GM18907 (cell line): ENCODE measurements around the gene FSD2.

ENCODE experiments used
- ATAC-seq: cut with Tn5 transposase; IDR thresholded peaks from one replicate; pipeline ENCODE4 v1.9.1; 2021; ENCODE audit warnings: mild to moderate bottlenecking, moderate library complexity; ENCODE audit not compliant: unreplicated experiment

Gene FSD2, protein sequence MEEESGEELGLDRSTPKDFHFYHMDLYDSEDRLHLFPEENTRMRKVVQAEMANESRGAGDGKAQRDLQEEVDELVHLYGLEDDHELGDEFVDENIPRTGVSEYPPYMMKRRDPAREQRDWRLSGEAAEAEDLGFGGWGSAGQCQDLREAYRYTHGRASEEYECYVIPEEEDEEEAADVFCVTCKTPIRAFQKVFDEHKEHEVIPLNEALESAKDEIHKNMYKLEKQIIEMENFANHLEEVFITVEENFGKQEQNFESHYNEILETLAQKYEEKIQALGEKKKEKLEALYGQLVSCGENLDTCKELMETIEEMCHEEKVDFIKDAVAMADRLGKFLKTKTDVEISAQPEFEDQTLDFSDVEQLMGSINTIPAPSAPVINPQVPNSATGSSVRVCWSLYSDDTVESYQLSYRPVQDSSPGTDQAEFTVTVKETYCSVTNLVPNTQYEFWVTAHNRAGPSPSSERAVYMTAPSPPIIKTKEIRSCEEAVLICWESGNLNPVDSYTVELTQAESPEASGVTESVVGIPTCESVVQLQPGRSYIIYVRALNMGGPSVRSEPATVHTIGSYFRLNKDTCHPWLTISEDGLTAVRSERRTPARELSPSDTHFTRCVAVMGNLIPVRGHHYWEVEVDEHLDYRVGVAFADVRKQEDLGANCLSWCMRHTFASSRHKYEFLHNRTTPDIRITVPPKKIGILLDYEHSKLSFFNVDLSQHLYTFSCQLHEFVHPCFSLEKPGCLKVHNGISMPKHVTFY

GRCh38 chr15:82805994-82806406 lies at the start of gene FSD2:
TSS of gene FSD2 (minus strand) at chr15:82806069. CDS start at chr15:82787390, 18,679 bp downstream.
- ATAC-seq: peak; percentile 65

GRCh38 chr15:82854554-82854953 lies 48.7 kb upstream of the FSD2 start:
- no peak for ATAC-seq

- ATAC-seq: no peak
These were observed 47.2 kb upstream of the FSD2 start for GRCh38 chr15:82852941-82853561.

DNA sequence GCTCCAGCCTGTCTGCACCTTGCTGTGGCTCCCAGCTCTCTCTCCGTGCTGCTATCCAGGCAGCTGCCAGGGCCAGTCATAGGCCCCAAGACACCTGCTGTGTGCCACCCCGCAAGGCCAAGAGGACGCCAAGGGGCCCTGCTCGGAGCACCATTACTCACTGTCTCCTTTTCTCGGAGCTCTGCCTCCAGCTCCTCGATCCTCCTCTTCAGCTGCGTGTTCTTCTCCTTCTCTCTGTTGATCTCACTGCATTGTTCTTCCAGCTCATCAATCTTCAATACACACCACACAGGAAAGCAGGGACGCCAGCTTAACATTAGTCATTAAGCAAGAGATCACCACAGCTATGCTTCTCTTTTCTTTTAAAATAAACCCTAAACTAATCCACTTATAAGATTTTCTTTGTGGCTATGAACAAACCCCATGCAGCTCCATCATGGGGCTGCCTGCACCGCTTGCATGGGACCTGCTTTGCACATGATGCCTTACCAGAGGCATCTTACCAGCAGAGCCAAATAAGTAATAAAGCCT lies 46.2 kb upstream of the FSD2 start:
- no peak for ATAC-seq

DNA sequence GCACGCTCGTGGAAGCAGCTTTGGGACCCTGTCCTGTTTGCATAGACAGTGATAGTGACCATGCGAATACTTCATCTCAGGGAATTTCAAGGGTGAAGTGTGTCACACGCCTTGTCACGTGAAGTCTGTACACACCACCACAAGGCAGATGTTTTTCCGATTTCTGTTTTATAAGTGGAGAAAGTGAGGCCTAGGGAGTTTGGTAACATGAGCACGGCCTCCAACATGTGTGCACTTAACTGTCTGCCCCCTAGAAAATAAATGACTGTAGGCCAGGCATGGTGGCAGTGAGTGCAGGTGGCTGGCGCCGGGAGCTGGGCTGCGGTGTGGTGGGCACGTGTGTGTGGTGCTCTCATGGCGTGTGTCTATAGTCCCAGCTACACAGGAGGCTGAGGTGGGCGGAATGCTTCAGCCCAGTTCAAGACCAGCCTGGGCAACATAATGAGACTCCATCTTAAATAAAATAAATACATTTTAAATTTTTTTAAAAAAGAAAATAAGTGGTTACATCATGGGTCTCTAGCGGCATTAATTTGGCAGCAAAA lies 45.5 kb upstream of the FSD2 start:
- no peak for ATAC-seq

DNA sequence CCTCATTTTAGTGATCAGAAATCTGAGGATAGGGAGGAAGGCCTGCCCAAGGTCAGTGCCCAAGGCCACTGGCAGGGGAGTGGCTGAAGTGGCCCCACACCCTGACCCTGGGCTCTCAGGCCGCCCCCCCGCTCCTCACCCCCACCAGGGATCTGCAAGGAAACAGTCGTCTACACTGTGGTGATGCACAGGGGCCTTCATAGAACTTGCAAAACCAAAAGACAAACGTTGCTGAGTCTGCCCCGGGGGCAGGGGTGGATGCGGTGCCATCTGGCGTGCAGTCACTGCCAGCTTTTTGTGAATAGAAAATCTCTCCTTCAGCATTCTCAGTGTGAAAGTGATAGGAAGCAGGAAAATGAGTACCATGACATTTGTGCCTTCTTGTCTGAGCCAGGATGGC lies 44.9 kb upstream of the FSD2 start:
- ATAC-seq: no peak

- peak; percentile 59 for ATAC-seq
These were observed 44.0 kb upstream of the FSD2 start for GRCh38 chr15:82849556-82850512.

DNA sequence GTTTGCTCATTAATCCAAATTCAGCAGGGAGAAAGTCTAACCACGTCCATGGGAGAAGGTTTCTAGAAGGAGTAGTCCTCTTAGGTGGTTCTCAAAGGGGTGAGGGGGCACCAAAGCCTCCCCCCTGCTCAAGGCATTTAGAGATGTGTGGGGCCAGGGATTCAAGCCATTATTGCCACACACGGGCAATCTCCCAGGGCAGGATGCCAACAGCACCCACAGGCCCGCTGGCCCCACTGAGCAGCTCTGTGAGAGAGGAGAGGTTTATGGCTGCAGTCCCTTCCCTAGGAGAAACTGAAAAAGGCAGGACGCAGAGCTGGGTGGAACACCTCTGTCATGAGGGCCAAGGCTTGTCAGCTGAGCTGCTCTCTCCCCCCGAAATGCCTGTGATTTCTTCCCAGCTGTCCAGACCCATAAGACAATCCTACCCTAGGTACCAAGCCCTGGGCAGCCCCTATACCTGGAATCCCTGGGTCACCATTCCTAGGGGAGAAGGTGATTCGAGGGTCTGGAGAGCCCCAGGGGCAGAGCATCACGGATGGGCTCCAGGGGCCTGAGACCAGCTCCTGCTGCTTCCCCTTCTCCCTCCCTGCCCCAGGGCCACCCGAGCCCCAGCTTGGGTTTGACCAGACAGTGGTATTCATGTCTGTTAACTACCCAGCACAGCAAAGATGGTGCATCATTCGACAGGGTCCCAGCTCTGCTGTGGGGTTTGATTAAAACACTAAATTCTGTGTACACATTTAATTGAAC lies 42.5 kb upstream of the FSD2 start:
- ATAC-seq: no peak

DNA sequence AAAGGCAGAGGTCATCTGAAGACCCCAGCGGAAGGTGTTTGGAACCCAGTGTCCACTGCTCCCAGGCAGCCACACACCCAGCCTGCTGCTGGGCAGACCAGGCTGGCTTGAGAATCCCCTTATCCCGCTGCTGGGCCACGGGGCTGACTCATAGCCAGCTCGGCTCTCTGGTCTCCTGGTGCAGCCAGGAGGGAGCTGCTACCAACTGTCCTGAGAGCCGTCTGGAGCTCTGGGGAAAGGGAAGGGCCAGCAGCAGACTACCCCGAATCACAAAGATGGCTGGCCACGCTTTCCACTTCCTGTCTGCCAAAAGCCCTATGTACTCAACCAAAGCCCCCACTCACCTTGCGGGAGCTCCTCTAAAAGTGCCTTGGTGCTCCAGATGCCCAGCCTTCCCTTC lies 41.8 kb upstream of the FSD2 start:
- ATAC-seq: no peak

DNA sequence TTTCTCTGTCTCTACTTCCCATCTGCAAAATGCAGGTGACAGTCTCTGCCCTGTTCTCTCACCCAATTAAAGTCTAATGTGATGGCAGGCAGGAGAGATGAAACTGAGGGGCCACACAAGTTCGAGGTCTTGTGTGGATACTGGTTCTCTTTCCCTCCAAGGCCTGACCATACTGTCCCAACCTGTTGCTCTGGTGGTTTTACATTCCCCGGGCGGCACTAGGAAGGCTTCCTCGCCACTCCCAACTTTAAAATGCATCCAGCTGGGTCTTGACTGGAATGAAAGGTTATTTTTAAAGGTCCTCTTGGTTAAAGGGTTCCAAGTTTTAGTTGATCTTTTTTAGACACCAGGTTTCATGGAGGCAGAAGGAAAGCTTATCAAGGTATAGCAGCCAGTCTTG lies 40.8 kb upstream of the FSD2 start:
- ATAC-seq: no peak

DNA sequence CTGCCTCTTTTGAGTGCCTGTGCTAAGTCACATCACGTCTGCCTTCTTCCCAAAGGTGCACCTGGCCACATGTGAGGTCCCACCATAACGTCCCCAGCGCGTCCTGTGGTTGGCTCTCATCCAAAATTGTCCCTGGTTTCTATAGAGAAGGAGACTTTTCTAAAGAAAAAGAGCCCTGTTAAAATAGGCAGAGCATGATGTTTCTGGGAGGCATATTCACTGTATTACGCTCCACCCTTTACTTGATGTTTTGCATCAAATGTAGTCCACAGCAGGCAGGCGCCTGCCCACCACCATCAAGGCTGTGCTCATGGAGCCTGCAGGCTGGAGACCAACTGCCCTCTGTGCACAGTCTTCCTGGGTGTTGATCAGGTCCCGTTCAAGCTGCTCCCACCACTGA lies 39.8 kb upstream of the FSD2 start:
- no peak for ATAC-seq

DNA sequence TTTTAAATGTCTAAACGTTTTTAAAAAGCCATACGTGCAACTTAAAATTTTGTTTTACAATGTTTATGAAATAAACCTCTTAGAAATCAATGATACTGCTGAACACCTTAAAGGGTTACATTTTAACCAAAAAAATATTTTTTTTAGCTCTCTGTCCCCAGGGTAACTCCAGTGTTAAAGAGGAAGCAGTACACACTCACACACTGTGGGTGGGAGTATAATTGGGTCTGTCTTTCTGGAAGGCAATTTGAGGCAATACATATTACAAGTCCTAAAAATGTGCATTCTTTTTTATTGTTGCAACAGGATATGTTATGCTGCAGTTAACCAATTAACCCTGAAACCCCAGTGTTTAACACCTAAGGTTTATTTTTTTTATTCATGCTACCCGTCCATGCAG lies 37.7 kb upstream of the FSD2 start:
- no peak for ATAC-seq

DNA sequence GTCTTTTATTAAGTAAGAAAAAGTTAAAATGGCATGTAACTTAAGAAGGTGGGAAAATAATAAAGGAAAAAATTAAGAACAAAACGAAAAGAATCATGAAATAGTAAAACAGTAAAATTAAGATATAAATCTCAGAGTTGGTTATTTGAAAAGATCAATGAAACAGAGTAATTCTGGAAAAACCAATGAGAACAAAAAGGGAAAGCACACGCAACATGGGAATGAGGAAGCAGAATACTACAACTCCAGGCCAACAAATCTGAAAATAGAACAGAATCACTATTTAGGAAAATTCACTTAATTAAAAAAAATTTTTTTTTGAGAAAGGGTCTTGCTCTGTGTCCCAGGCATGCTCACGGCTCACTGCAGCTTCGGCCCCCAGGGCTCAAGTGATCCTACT lies 34.3 kb upstream of the FSD2 start:
- ATAC-seq: no peak

GRCh38 chr15:82839136-82839535 lies 33.3 kb upstream of the FSD2 start:
- ATAC-seq: no peak

GRCh38 chr15:82838096-82838735 lies 32.3 kb upstream of the FSD2 start:
- no peak for ATAC-seq

GRCh38 chr15:82835391-82835917 lies 29.6 kb upstream of the FSD2 start:
- no peak for ATAC-seq

GRCh38 chr15:82833362-82833682 lies 27.5 kb upstream of the FSD2 start:
- ATAC-seq: no peak

- peak; percentile 86 for ATAC-seq
These were observed 26.9 kb upstream of the FSD2 start for GRCh38 chr15:82832601-82833361.
